NB4 (cell line): ENCODE results near the gene PSMD5.

Source experiments
- DNase-seq: peaks from one replicate; pipeline ENCODE4 v3.0.0; 2010; ENCODE audit warnings: low read depth
- H3K4me3 ChIP-seq: one replicate; pipeline ENCODE4 v1.5.1; 2011; ENCODE audit warnings: mild to moderate bottlenecking, low read depth, low read length, moderate library complexity
- CTCF ChIP-seq: IDR thresholded peaks from one replicate; pipeline ENCODE4 v1.5.1; 2012; ENCODE audit warnings: low read depth, low read length
- MAX ChIP-seq: IDR thresholded peaks from 2 replicates; pipeline ENCODE4 v1.6.1; 2011; ENCODE audit warnings: low read depth, low read length
- MYC ChIP-seq: IDR thresholded peaks from 2 replicates; pipeline ENCODE4 v1.6.1; 2011; ENCODE audit warnings: low read depth, low read length
- POLR2A ChIP-seq: IDR thresholded peaks from 2 replicates; pipeline ENCODE4 v1.6.1; 2011; ENCODE audit warnings: mild to moderate bottlenecking; ENCODE audit not compliant: insufficient read length; ENCODE audit errors: extremely low read depth

Gene PSMD5

GRCh38 chr9:120855827-120856670 is 13.3 kb upstream of the PSMD5 start:
- H3K4me3 ChIP-seq, result no peak overlapping the region
- DNase-seq, result no peak

GRCh38 chr9:120854596-120855327 is 12.0 kb upstream of the PSMD5 start:
- no peak for DNase-seq
- TF ChIP-seq MYC, result no peak
- TF ChIP-seq CTCF, result no peak
- TF ChIP-seq MAX, result no peak
- TF ChIP-seq POLR2A, result no peak
- no peak overlapping the region for H3K4me3 ChIP-seq

More at GRCh38 chr9:120855827-120856670, 13.3 kb upstream of the PSMD5 start:
- TF ChIP-seq MAX, result no peak
- no peak for TF ChIP-seq CTCF
- TF ChIP-seq MYC, result no peak
- no peak for TF ChIP-seq POLR2A

GRCh38 chr9:120853198-120853597 is 10.5 kb upstream of the PSMD5 start:
- TF ChIP-seq POLR2A, result no peak
- no peak for TF ChIP-seq MYC
- no peak for TF ChIP-seq CTCF
- TF ChIP-seq MAX, result no peak
- H3K4me3 ChIP-seq, result no peak overlapping the region
- no peak for DNase-seq

GRCh38 chr9:120852240-120853010 is 9.7 kb upstream of the PSMD5 start:
- TF ChIP-seq MAX, result no peak
- TF ChIP-seq CTCF, result no peak
- no peak for TF ChIP-seq POLR2A
- TF ChIP-seq MYC, result no peak
- no peak for DNase-seq
- H3K4me3 ChIP-seq, result no peak overlapping the region

GRCh38 chr9:120851449-120851848 is 8.7 kb upstream of the PSMD5 start:
- no peak overlapping the region for H3K4me3 ChIP-seq
- DNase-seq, result no peak
- TF ChIP-seq POLR2A (no peak), CTCF (no peak), MYC (no peak), MAX (no peak)
